ENCODE data around the gene DNTT.

- TF ChIP-seq, protein P1, sequence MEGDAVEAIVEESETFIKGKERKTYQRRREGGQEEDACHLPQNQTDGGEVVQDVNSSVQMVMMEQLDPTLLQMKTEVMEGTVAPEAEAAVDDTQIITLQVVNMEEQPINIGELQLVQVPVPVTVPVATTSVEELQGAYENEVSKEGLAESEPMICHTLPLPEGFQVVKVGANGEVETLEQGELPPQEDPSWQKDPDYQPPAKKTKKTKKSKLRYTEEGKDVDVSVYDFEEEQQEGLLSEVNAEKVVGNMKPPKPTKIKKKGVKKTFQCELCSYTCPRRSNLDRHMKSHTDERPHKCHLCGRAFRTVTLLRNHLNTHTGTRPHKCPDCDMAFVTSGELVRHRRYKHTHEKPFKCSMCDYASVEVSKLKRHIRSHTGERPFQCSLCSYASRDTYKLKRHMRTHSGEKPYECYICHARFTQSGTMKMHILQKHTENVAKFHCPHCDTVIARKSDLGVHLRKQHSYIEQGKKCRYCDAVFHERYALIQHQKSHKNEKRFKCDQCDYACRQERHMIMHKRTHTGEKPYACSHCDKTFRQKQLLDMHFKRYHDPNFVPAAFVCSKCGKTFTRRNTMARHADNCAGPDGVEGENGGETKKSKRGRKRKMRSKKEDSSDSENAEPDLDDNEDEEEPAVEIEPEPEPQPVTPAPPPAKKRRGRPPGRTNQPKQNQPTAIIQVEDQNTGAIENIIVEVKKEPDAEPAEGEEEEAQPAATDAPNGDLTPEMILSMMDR (IDR thresholded peaks at IDR 0.05; ENCODE audit: low read depth, low read length), result no peak
- TF ChIP-seq EZH2phosphoT487 (IDR thresholded peaks at IDR 0.05; ENCODE audit: low read depth), result no peak
These were observed 7.0 kb downstream of the DNTT start for GRCh38 chr10:96311180-96311715.
